HG03571 (cell line): ENCODE data around the gene CACFD1.

Source experiments
- ATAC-seq: cut with Tn5 transposase; IDR thresholded peaks from one replicate; pipeline ENCODE4 v1.9.1; 2021; ENCODE audit not compliant: unreplicated experiment

The CACFD1 gene

DNA sequence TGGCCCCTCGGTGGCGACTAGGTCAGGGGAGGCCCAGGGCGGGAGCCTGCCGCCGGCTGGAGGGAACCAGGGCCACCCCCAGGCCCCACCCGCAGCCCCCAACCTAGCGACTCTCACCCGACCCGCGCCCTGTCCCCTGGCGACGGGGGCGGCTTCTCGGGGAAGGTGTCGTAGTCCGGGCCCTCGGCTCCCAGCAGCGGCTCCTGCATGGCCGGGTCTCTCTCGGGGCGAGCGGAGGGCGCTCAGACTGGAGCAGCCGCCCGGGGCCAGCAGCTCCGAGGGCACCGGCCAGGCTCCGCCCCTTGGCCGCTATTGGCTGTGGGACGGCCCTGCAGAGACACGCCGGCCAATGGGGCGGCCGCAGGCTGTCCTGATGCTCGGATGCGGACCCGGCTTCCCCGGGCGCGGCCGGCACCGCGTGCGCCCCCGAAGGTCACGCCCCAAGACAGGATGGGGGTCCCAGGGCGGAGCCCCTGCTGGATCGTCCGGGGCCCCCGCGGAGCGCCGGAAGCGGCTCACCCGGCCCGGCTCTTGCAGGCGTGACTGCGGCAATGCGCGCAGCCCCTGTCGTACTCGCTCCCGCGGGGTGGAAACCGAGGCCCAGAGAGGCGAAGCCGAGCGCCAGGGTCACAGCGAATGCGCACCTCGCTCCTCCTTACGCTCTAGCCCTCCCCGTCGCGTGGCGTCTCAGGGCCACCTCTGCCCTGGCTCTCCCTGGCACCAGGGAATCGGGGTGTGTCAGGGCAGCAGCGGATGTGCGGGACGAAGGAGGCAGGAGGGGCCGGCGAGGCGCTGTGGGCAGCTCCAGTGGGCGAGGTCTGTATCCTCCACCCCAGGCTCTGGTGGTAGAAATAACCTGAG, 19.3 kb downstream of the CACFD1 start, which contains the start of gene SLC2A6:
Gene SLC2A6, minus strand, starts transcription at position 249 of the 861 bp plus-strand sequence. Its CDS starts 40 bp downstream, at position 209.
- ATAC-seq = peak; percentile 90

DNA sequence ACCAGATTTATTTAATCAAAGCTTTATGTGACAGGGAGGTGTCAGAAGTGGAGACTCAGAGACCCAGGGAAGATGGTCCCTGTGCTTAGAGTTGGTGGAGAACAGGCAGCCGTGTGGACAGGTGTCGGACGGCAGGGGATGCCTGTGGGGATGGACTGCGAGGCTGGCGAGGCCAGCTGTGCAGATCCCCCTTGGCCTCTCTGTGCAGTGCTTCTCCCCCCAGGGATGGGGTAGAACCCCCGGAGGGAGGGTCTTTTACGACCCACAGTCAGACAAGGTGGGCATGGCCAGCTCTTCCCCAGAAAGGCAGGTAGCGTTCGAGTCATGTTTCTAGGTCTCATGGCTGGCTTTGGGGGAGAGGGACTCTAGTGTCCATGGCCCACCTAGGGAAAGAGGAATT, 23.8 kb downstream of the CACFD1 start:
- no peak for ATAC-seq

DNA sequence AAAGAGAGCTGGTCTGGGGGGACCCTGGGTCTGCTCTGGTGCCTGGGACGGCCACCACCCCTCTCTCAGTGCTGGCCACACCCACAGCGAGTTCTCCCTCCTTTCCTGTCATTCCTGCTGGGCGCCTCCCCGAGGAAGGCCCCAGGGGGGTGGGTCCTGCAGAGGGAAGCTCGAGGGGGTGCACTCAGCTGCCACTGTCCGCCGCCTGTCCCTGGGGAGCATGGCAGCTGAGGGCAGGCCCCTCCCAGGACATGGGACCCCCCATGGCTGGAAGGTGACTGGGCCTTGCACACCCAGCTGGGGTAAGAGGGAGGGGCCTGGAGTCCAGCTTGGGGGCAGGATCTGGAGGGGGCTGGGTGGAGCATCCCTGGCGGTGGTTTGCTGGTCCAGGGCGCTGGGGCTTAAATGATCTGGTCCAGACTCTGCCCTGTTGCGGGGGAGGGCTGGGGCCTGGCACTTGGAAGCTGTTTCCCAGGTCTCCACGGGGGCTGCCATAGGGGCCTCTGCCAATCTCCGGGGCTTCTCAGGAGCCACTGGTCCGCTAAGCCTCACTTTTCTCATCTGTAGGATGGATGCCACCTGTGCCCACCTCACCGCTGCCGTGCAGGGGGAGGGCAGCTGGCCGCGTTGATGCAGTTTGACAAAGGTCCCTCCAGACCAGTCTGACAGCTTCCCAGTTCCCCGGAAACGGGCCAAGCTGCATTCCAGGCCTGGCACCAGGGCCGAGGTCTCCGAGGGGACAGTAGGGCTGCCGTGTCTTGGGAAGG, 25.1 kb downstream of the CACFD1 start:
- no peak for ATAC-seq

DNA sequence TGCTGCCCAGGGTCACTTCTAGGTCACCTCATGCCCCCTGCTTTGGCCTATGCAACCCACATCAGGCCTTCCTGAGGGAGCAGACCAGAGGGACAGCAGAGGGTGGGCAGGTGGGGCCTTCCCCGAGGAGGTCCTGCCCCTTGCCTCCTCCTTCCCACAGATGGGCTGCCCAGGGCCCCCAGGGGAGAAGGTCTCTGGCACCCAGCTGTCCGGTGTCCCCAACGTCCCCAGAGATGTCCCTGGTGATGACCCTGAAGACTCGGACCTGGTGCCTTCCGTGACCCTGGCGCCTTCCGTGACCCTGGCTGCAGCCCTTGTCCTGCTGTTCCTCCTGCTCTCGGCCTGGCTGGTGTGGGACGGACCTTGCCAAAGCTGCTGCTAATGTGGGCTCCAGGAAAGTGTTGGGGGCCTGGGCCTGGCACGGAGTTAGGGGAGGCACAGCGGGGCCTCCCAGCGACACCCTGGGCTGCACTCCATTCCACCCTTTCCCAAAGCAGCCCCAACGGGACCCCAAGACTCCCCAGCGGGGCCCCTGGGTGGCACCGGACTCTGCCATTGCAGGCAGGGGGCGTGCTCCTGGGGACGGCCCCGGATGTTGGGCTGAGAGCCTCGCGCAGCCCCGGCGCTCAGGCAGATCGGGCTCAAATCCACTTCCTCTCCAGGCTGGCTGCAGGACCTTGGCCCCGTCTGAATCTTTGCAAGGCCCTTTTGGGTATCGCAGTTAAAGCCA, 25.9 kb downstream of the CACFD1 start:
- no peak for ATAC-seq

DNA sequence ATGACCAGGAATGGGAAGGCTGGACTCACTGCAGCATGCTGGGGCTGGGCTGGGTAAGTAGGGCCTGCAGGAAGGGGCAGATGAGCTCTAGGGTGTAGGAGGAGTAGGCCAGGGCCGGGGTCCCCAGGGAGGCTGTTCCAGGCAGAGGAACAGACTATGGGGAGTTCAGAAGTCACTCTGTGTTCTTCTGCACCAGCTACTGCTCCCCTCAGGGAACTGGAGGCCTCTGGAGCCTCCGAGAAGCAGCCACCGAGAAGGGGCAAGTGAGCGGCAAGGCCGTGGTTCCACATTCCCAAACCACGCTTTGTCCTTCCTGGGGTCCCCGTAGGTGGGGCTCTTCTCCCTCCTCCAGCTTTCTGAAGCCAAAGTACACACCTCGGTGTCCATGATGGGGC, 27.6 kb downstream of the CACFD1 start:
- no peak for ATAC-seq

DNA sequence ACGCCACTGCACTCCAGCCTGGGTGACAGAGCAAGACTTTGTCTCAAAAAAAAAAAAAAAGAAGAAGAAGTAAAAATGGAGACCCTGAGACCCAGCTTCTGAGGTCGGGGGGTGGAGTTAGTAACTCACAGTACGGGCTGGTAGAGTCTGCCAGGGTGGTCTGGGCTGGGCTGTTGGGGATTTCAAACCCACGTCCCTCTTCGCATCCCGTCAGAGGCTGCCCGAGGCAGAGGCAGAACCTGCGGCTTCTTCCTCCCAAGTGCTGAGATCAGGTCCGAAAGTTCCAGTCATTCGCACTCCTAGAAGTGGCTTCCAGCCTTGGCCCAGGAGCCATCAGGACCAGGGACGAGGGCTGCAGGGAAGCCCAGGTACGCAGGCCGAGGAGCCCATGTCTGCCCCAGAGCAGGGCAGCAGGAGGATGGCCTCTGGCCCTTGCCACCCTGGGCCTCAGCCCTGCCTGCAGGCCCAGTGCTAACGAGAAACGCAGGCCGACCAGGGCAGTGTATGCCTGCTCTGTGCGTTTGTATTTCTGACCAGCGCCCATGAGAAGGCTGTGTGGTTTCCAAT, 29.0 kb downstream of the CACFD1 start:
- no peak for ATAC-seq

DNA sequence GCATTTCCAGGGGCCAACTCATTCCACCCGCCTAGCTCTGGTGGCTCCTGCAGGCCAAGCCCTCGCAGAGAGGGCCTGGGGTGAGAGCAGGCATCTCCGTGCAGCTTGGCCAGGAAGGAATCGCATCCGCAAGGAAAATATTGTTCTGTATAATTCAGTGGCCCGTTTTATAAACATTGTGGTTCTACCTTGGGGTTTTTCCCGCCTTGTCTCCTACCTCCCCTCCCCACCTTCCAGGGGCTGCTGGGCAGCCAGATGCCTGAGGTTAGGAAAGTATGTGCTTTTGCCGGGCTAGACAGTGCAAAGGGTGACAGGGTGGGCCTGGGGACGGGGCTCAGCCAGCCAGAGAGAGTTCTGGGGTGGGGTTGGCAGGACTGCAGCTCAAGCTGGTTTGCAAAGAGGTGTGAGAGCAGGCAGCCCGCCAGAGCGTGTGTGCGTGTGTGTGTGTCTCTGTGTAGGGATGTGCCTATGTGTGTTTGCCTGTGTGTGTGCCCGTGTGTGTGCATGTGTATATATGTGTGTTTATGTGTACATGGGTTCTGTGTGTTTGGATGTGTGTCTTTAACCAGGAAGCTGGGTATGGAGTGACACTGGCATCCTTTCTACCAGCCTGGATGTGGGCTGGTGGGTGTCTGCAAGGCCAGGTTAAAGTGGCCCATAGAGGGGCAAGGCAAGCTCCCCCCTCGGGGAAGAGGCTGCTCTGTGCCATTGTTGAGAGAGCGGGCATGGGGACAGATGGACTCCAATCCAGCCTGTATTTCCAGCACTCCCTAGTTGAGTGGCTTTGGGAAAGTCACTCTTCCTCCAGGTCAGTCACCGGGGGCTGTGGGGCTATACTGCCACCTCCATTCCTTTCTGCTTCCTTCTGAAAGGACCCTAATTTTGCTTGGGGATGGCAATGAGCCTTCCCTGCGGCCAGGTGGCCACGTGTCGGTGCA, 29.7 kb downstream of the CACFD1 start:
- no peak for ATAC-seq

DNA sequence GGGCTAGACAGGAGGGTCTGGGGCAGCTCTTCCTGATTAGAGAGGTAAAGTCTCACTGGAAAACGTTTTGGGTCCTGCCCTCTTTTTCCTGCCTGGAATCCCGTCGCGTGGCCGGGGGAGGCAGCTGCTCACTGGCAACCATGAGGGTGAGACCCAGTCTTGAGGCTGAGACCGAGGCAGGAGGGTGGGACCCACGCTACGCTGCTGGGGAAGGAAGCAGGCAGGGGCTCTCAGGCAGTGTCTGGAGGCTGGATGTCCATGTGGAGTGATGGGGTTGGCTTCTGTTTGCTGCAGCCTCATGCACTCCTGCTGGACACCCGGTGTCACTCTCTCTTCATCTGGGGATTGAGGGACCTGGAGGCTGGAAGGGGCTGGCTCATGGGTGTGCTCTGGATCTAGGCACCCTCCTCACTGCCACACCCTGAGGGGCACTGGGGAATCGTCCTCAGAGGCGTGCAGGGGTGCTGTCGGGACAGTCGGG, 30.5 kb downstream of the CACFD1 start:
- ATAC-seq = no peak

DNA sequence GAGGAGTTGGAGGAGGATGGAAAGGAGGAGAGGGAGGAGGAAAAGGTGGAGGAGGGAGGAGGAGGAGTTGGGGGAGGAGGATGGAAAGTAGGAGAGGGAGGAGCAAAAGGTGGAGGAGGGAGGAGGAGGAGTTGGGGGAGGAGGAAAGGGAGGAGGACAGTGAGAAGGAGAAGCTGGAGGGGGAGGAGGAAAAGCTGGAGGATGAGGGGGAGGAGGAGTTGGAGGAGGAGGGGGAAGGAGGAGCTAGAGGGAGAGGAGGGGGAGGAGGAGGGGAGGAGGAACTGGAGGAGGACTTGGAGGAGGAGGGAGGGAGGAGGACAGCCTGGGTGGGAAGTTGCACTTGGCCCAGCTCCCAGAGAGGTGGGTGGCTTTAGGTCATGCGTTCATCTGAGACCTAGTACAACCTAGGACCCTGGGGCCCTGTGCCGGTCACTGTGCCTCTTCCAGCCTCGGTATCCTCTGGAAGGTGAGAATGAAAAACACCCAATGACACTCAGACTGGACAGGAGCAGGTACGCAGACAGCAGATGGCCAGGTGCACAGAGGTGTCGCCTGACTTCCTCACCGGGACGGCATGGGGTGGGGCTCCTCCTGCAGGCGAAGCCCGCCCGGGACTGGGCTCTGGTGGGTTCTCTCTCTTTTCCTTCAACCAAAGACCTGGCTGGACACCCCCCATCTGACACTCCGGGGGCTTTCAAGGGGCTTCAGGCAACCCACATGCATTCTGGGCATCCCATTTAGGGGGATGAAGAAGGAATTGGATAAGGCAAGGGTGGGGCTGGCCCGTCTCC, 31.3 kb downstream of the CACFD1 start:
- ATAC-seq = no peak

DNA sequence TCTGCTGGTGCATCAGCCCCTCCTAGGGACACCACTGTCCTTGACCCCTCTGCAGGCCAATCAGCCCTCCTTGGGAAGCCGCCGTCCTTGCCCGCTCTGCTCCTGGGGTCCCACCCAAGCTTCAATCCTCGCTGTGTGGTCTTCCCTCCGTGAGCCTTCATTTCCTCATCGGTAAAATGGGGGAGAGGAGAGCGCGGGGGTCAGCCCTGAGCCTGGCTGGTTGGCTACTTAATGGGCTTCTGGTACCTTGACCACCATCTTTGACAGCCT, 31.8 kb downstream of the CACFD1 start:
- no peak for ATAC-seq

DNA sequence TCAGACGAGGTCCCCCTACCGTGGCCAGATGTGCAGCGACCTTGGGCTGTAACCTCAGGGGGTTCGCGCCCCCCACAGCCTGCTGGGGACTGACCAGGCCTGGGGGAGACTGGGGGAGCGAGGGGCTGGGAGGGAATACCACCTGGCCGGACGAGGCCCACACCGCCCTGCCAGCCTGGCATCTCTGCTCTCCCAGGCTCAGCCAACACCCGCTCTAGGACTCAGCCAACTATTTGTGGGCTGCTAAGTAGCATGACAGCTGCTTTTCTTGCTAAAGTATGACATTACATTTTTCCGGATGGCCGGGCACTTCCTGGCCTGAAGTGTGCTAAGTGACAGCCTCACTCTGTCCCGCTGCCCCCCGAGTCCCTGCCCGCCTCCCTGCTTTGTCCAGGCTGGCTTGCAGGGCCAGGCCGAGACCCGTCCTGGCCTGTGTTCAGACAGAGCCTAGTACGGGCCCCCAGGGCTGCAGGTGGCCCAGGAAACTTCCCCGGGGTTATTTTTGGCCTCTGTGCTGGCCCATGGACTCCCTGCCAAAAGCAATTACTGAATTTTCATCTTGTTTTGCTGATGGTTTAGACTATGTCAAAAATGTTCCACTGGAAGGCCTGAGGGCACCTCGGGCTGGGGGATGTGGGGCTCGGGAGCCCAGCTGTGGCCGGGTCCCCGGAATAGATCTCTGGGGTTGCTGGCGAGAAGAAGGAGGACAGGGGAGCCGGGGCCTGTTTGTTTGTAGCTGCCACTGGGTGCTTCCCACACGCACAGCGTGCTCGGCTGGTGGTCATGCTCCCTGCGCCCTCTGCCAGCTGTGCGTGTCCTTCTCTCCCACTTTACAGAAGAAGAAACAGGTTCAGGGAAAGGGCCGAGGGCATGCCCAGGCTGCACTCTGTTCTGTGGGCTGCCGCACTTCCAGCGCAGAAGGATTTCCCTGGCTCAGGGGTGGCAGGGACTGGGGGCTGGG, 32.6 kb downstream of the CACFD1 start:
- no peak for ATAC-seq

DNA sequence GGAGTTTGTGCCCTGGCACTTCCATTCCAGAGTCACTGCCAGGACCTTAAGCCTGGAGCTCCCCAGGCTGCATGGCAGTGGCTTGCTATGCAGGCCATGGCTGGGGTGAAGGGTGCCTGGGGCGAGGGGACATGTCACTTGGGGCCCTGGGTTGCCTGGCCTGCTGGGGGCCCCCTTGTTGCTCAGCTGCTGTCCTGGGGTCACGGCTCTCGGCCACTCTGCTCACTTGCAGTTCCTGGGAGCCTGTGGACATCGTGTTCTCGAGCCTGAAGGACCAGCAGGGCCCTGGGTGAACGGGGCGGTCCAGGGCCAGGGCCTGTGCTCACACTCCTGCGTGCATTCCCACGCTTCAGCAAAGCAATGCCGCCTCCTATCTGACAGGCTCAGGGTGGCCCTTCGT, 33.6 kb downstream of the CACFD1 start:
- ATAC-seq = no peak

DNA sequence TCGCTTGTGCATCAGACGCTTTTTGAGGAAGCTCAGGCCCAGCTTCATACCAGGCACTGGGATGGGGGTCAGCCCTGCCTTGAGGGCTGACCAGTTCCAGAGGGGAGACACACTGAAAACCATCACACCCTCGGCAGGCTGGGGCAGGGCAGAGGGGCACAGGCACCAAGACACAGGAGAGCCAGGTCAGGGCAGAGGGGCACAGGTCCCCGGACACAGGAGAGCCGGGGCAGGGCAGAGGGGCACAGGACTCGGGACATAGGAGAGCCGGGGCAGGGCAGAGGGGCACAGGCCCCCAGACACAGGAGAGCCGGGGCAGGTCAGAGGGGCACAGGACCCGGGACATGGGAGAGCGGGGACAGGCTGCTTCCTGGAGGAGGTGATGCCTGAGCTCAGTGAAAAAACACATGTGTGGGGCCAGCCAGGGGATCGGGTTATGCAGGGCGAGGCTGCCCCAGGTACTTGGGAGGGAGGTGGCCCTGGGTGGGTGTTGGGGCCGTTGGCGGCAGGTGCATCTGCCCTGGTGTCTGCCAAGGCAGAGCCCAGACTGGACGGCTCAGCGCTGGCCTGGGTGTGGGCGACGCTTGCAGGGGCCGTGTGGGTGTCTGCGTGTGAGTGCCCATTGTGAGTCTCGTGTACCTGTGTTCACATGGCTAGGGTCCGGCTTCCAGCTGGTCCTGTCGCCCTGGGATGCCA, 34.2 kb downstream of the CACFD1 start:
- no peak for ATAC-seq

DNA sequence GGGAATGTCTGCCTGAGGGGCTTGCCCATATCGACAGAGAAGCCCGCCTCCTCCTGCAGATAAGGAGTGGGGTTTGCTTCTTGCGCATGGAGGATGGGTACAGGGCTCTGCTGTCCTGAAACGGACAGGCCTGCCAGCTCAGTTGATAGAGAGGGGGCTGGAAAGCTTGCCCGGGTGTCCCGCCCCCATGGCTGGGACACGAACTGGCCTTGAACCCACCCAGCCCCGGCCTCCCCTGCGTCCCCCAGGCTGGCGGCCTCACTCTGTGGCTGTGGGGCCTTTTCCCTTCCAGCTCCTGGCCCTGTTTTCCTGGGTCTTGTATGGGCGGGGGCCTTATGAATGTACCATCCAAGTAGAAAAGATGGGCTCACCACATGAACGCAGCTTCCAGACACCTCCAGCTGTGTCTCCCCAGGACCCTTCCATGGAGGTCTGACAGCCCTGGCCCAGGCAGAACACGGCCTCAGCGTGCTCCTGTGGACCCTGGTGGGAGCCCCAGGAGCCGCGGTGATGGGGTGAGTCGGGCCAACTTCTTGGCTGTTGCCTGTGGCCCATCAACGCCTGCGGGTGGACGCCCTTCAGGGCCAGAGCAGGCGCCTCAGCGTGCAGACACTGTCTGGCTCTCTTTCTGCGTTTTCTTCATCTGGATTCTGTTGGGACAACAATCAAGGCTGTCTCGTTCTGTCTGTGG, 35.0 kb downstream of the CACFD1 start:
- no peak for ATAC-seq

DNA sequence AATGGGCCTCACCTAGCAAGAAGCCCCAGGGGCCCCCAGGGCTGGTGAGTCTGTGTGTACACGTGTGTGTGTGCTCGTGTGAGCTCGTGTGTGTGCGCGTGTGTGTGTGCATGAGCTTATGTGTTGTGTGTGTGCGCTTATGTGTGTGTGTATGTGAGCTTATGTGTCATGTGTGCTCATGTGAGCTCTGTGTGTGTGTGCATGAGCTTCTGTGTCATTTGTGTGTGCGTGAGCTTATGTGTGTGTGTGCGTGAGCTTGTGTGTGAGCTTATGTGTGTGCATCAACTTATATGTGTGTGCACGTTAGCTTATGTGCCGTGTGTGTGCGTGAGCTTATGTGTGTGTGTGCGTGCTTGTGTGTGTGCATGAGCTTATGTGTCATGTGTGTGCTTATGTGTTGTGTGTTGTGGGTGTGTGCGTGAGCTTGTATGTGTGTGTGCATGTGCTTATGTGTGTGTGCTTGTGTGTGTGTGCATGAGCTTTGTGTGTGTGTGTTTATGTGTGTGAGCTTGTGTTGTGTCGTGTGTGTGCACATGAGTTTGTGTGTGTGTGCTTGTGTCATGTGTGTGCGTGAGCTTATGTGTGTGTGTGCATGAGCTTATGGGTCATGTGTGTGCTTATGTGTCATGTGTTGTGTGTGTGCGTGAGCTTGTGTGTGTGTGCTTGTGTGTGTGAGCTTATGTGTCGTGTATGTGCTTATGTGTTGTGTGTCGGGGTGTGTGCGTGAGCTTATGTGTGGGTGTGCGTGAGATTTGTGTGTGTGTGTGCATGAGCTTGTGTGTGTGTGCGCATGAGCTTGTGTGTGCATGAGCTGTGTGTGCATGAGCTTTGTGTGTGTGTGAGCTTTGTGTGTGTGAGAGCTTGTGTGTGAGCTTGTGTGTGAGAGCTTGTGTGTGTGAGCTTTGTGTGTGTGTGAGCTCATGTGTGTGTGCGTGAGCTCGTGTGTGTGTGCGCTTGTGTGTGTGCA, 35.8 kb downstream of the CACFD1 start:
- no peak for ATAC-seq
